ENCODE data around the gene SRC.

Gene SRC

GRCh38 chr20:37345339-37346235 lies at the start of gene SRC:
Gene SRC (plus strand): TSS chr20:37346140. CDS start chr20:37384154, 38,014 bp downstream.
- DNase-seq, result peak; percentile 49

GRCh38 chr20:37296371-37296770 lies 49.6 kb upstream of the SRC start:
- DNase-seq, result no peak

GRCh38 chr20:37297066-37297736 lies 48.7 kb upstream of the SRC start:
- DNase-seq, result no peak

DNA sequence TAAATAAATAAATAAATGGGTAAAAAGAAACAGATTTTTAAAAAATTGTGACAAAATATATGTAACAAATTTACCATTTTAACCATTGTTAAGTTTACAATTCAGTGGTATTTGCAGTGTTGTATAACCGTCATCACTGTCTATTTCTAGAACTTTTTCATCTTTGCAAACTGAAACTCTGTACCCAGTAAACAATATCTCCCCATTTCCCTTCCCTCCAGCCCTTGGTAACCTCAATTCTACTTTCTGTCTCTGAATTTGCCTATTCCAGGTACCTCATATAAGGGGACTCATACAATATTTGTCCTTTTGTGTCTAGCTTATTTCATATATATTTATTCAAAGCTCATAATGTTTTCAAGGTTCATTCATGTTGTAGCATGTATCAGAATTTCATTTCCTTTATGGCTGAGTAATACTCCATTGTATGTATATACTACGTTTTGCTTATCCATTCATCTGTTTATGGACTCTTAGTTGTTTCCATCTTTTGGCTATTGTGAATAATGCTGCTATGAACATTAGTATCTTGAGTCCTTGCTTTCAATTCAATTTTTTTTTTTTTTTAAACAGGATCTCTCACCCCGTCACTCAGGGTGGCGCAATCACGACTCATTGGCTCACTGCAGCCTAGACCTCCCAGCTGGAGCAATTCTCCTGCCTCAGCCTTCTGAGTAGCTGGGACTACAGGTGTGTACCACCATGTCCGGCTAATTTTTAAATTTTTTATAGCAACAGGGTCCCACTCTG lies 47.6 kb upstream of the SRC start:
- DNase-seq, result no peak

DNA sequence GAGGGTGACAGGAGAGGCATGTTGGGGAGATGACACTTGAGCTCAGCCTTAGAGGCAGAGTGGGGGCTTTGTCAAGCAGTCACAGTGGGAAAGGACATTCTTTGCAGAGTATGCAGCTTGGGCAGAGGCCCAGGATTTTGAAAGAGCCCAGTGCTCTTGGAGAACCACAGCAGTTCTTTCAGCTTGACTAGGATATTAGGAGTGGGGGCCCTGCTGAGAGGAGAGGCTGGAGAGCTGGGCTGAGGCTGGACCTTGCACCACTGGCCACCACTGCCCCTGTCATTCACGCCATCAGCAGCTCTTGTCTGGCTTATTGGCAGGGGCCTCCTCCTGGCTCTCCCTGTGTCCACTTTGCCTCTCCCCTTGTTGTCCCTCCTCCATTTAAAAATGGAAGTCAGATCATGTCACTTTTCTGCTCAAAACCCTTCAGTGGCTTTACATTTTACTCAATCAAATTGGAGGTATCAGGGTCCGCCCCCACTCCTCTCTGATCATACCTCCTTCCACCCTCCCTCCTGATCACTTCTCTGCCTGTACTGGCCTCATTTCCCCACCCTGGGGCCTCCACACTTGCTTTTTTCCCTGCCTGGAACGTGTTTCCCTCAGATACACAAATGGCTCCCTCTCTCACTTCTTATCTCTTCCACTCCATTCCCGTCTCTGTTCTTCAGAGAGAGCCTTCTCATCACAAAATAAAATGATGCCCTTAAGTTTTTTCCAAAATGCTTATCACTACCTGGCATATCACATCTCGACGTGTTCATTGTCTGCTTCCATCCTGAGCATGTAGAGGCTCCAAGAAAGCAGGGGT lies 46.0 kb upstream of the SRC start:
- no peak for DNase-seq

DNA sequence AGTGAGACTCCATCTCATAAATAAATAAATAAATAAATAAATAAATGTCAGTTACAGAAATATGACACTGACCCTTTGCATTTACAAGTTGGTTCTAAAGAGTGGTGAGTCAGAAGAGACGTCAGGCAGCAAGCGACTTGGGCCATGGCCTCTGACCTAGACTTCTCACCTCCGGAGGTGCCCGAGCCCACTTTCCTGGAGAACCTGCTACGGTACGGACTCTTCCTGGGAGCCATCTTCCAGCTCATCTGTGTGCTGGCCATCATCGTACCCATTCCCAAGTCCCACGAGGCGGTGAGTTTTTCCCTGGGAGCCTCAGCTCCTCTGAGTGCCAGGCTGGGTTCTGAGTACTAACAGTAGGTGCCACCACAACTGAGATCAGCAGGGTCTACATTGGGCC lies 44.8 kb upstream of the SRC start:
- DNase-seq, result no peak

DNA sequence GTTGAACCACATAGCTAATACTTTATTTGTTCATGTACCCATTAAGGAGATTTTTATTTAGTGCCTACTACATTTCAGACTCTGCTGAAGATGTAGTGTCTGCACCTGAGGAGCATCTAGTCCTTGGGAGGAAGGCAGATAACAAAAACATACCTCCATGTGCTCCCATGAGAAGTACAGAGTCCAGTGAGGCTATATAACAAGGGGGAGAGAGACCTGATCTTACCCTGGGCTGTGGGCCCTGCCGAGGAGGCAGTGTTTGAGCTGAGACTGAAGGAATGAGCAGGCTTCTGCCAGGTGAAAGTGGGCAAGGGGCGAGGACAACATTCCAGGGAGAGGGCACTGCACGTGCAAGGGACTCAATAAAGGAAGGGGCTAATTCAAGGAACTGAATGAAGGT lies 44.4 kb upstream of the SRC start:
- no peak for DNase-seq

DNA sequence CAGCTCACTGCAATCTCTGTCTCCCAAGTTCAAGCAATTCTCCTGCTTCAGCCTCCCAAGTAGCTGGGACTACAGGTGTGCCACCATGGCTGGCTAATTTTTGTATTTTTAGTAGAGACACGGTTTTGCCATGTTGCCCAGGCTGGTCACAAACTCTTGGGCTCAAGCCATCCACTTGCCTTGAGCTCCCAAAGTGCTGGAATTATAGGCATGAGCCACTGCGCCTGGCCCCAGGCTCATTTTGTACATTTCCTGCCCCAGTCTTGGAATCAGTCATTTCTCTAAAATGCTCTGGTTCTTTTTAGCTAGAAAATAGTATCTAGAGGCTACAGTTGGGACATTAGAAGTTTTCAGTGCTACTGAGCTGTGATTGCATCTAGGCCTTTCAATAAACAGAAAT lies 43.0 kb upstream of the SRC start:
- no peak for DNase-seq

GRCh38 chr20:37303637-37304036 lies 42.3 kb upstream of the SRC start:
- DNase-seq, result no peak

- DNase-seq, result no peak
Observed at GRCh38 chr20:37305079-37305478, 40.9 kb upstream of the SRC start.

DNA sequence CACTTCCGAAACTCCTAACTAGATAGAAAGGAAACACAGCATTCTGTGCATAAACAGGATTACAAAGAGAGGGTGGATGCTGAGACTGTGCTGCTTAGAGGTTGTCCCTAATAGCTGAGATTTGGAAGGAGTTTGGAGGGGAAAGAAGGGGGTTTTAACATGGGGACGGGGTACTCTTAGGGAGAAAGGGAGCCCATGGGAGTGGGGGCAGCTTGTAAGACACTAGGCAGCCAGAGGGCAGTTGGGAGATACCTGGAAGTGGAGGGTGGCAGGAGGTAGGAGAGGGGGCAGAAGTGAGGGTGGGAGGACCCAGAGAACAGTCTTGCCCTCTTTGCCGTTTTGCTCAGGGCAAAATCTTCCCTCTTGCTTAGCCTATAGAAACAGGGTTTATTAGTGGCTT lies 40.1 kb upstream of the SRC start:
- DNase-seq, result no peak

GRCh38 chr20:37308086-37309050 lies 37.6 kb upstream of the SRC start:
- DNase-seq, result no peak

DNA sequence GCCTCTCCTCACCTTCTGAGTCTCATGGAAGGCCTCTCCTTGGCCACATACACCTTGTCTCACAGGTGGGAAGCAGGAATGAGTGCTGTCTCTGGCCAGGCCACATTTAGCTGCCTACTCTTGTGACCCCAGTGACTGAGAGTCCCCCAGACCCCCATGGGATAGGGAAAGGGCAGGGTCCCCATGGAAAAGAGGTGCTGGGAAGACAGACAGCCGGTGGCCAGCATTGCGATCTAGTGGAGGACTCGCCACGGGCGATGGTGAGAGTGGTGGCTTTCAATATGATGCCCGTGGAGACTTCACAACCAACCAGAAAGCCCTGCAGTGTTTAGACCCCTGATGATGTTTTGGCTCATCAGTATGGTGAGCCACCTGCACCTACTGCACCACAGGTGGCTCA lies 36.6 kb upstream of the SRC start:
- DNase-seq, result no peak

GRCh38 chr20:37309936-37310590 lies 35.9 kb upstream of the SRC start:
- DNase-seq, result peak; percentile 10

GRCh38 chr20:37310951-37311350 lies 35.0 kb upstream of the SRC start:
- DNase-seq, result peak; percentile 13

DNA sequence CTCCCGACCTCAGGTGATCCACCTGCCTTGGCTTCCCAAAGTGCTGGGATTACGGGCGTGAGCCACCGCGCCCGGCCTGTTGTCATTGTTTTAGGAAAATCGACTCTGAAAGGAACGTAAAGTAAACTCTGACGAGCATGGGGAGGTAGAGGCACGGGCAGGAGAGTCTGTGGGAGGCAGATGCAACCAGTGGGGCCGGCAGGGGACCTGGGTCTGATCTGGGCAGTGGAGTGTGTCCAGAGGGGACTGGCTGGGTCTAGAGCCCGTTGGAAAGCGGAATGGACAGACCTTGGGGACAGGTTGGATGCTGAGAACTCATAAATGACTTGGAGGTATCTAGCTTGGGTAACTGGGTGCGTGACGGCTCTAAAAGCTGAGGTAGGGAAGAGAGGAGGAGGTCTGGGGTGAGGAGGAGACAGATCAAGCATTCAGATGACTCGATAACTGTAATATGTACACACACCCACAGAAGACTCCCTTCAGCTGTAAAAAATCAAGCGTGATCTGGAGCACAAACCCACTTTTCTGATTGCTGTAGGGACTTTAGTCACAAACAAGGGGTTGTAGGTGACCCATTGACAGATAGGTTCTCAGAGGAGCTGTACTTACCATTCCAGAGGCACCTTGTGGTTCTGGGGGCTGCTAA lies 34.1 kb upstream of the SRC start:
- no peak for DNase-seq

GRCh38 chr20:37313546-37314091 lies 32.3 kb upstream of the SRC start:
- no peak for DNase-seq

DNA sequence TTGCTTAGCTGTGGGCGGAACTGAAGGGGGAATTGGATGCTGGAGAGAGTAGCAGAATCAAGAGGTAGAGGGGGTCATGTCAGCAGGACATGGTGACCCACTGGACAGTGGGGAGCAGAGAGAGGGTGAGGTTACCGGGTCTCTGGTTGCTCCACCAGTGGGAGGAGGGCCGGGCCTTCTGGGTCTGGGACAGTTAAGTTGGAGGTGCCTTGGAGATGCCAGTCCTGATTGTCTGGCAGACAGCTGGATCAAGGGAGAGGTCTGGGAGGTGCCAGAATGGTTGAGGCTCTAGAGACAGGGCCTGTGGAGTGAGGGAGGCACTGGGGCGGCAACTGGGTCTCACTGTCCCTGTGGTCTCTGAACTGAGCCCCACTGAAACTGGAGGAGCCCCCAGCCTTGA lies 31.8 kb upstream of the SRC start:
- DNase-seq, result no peak

DNA sequence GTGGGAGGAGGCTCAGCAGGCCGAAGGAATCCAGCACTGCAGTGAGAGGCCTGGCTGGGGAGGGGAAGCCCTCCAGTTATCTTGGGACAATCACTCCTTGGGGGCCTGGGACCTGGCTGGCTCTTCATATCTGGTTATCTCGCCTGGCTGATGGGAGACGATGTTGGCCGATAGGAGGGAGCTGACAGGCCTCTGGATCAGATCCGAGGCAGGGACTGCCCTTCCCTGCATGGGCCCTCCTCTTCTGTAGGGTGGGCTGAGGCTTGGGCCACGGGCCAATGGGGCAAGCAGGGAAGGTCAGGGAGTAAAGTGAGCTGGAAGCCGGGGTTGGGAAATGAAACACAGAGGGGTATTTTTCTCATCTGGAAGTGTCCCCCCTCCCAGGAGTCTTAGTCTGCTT lies 31.3 kb upstream of the SRC start:
- DNase-seq, result no peak

DNA sequence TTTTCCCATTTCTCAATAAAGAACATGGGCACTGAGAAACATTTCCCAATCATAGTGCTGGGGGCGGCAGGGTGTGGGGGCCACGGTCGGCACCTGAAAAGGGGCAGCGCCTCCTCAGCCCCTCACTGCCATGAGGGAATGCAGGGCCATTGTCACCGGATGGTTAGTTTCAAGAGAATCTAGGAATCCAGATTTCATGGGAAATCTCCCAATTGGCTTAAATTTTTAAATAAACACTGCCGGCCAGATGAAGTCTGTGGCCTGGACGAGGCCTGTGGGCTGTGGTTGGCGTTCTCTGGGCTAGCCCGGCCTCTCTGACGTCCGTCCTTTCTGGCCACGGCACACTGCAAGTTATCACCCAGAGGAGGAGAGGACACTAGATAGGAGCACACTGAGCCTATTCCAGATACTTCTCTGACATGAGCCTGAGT lies 30.9 kb upstream of the SRC start:
- DNase-seq, result no peak

All from NCI-H2029 treated with DMSO at 0.1 percent for 48 hours (cell line).